ENCODE data around the gene GLUD1.
"Not testable (repeated sequence)": the region's sequence is repeated elsewhere in the genome, so short reads cannot be mapped to it uniquely, and the experiment has no call there.

The GLUD1 gene

GRCh38 chr10:87058171-87058570, 36.5 kb downstream of the GLUD1 start:
- DNase-seq (ENCODE audit: low read depth): no peak
- H3K4me3 ChIP-seq (ENCODE audit: low read depth, low read length): no peak overlapping the region

DNA sequence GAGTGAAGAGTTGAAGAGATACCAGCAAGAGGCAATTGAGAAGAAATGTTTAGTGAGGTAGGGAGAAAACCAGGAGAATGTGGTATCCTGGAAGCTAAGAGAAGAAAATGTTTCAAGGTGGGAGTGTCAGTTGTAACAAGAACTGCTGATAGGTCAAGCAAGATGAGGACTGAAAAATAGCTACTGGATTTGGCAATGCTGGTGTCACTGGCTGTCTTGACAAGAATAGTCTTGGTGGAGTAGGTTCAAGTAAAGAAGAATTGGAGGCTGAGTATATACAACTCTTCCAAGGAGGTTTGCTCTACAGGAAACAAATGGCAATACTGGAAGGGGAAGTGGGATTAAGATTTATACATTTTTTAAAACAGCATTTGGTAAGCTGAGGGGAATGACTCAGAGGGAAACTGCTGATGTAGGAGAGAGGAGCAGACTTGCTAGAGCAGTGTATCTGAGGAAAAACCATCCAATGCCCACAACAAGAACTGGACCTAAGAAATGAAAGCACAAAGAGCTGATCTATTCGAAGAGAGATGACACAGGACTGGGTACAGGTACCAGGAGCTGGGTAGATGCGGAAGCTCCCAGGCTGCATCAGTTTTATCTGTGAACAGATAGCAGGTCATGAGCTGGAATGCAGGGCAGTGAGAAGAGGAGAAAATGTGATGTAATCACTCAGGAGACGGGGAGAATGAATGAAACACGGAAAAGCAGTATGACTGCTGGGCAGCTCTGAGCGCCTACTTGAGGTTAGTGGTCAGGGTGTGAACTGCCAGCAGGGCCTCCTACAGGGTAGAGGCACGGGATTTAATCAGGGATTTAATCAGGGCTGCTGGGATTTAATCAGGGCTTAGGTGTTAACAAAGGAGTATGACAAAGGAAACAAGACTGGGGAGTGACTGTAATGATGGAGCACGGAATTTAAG, 40.0 kb downstream of the GLUD1 start:
- DNase-seq (ENCODE audit: low read depth): peak; percentile 18
- H3K4me3 ChIP-seq (ENCODE audit: low read depth, low read length): no peak overlapping the region

DNA sequence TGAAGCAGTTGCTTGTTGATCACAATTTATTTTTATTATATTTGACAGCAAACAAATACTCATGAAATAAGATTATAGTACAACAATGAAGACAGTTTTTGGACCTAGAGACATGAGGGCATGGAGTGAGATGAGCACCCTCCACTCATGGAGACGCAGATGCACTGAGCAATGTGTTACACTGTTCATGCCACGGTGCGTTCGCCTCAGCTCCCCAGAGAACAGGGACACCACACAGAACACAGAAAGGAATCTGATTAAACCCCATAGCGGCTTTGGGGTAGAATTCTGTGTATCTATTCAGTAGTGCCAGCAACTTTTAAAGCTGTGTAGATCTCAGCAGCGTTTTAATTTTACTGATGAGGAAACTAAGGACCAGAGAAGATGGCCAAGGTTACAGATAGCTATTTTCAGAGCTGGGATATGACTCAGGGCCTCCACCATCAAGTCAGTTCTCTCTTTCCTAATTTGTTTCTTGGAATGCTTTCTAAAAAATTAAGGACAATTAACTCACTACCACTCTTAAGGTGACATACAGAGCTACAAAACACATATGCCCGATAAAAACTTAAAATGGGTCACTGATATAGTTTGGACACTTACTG, 41.0 kb downstream of the GLUD1 start:
- no peak for DNase-seq (ENCODE audit: low read depth)
- no peak overlapping the region for H3K4me3 ChIP-seq (ENCODE audit: low read depth, low read length)

DNA sequence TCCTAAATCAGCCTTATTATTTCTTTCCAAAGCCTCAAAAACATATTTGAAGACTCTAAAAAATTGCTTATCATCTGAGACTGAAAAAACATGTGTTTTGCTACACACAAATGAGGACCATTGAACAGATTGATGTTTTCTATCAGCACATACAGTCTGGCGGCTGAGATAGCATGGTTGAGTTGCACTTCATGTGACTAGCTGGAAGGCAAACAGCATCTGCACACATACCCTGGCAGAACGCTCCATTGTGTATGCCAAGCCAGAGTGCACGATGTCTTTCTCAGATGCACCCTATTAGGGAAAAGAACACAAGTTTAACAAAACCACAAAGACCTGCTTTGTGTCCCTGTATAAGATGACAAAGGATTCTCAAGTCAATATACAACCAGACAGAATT, 41.5 kb downstream of the GLUD1 start:
- H3K4me3 ChIP-seq (ENCODE audit: low read depth, low read length): no peak overlapping the region
- DNase-seq (ENCODE audit: low read depth): no peak

DNA sequence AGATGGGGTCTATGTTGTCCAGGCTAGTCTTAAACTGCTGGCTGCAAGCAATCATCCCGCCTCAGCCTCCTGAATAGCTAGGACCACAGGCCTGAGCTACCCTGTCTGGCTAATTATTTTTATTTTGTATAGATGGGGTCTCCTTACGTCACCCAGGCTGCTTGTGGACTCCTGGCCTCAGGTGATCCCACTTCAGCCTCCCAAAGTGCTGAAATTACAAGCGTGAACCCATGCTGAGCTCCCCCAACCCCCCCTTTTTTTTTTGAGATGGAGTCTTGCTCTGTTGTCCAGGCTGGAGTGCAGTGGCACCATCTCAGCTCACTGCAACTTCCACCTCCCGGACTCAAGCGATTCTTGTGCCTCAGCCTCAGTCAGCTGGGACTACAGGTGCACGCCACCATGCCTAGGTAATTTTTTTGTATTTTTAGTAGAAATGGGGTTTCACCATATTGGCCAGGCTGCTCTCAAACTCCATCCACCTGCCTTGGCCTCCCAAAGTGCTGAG, 49.2 kb downstream of the GLUD1 start:
- no peak for DNase-seq (ENCODE audit: low read depth)
- no peak overlapping the region for H3K4me3 ChIP-seq (ENCODE audit: low read depth, low read length)

DNA sequence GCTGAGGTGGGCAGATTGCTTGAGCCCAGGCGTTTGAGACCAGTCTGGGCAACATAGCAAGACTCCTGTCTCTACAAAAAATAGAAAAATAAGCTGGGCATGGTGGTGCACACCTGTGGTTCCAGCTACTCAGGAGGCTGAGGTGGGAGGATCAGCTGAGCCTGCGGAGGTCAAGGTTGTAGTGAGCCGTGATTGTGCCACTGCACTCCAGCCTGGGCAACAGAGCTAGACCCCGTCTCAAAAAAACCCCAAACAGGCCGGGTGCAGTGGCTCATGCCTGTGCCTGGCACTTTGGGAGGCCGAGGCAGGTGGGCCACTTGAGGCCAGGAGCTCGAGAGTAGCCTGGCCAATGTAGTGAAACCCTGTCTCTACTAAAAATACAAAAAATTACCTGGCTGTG, 51.1 kb downstream of the GLUD1 start:
- not testable (repeated sequence) for DNase-seq (ENCODE audit: low read depth); H3K4me3 ChIP-seq (ENCODE audit: low read depth, low read length)

DNA sequence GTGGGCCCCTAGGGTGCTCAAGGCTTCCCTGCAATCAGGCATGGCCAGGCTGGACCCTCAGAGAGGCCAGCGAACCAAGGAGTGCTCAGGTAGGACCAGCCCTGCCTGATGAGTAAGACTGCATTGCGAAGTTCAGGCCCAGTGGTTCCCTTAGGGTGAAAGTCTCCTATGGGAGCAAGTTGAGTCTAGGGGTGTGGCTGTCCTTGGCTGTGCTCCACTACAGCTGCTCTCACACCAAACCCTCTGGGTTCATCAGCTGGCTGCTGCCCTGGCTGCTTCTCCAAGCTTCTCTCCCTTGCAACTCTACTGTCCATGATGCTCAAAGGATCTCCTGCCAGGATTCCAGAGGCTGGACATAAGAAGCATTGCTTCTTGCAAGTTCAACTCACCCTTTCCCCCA, 55.9 kb downstream of the GLUD1 start:
- no peak for DNase-seq (ENCODE audit: low read depth)

GRCh38 chr10:87038286-87038717, 56.3 kb downstream of the GLUD1 start:
- no peak overlapping the region for H3K4me3 ChIP-seq (ENCODE audit: low read depth, low read length)
- no peak for DNase-seq (ENCODE audit: low read depth)

More for the DNA sequence above, 55.9 kb downstream of the GLUD1 start:
- no peak overlapping the region for H3K4me3 ChIP-seq (ENCODE audit: low read depth, low read length)

DNA sequence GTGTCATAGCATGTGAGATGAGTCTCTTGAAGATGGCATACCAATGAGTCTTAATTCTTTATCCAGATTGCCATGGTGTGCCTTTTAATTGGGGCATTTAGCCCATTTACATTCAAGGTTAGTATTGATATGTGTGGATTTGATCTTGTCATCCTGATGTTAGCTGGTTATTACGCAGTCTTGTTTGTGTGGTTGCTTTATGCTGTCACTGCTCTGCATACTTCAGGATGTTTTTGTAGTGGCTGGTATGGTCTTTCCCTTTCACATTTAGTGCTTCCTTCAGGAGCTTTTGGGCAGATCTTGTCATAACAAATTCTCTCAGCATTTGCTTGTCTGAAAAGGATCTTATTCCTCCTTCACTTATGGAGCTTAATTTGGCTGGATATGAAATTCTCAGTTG, 58.0 kb downstream of the GLUD1 start:
- H3K4me3 ChIP-seq (ENCODE audit: low read depth, low read length): no peak overlapping the region
- DNase-seq (ENCODE audit: low read depth): no peak

DNA sequence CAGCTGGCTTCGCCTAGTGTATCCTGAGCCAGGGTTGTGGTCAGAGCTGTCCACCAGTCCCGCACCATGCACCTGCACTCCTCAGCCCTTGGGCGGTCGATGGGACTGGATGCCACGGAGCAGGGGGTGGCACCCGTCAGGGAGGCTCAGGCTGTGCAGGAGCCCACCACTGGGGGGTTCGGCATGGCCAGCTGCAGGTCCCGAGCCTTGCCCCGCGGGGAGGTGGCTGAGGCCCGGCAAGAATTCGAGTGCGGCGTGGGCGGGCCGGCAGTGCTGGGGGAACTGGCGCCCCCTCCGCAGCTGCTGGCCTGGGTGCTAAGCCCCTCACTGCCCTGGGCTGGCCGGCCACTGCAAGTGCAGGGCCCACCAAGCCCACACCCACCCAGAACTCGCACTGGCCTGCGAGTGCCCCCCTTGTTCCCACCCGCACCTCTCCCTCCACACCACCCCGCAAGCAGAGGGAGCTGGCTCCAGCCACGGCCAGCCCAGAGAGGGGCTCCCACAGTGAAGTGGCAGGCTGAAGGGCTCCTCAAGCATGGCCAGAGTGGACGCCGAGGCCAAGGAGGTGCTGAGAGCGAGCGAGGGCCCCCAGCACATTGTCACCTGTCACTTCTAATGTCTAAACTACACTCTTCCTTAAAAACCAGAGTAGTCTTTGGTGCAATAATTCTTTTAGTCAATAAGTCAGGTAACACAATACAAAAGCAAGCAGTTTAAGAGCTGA, 63.6 kb downstream of the GLUD1 start:
- DNase-seq (ENCODE audit: low read depth): no peak
- H3K4me3 ChIP-seq (ENCODE audit: low read depth, low read length): no peak overlapping the region

DNA sequence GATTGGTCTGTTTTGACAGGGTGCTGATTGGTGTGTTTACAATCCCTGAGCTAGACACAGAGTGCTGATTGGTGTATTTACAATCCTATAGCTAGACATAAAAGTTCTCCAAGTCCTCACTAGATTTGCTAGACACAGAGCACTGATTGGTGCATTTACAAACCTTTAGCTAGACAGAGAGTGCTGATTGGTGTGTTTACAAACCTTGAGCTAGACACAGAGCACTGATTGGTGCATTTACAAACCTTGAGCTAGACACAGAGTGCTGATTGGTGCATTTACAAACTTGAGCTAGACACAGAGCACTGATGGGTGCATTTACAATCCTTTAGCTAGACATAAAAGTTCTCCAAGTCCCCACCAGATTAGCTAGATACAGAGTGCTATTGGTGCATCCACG, 64.2 kb downstream of the GLUD1 start:
- not testable (repeated sequence) for DNase-seq (ENCODE audit: low read depth); H3K4me3 ChIP-seq (ENCODE audit: low read depth, low read length)

- not testable (repeated sequence) for H3K4me3 ChIP-seq (ENCODE audit: low read depth, low read length); DNase-seq (ENCODE audit: low read depth)
Measured at GRCh38 chr10:87026747-87027508, 67.7 kb downstream of the GLUD1 start.

DNA sequence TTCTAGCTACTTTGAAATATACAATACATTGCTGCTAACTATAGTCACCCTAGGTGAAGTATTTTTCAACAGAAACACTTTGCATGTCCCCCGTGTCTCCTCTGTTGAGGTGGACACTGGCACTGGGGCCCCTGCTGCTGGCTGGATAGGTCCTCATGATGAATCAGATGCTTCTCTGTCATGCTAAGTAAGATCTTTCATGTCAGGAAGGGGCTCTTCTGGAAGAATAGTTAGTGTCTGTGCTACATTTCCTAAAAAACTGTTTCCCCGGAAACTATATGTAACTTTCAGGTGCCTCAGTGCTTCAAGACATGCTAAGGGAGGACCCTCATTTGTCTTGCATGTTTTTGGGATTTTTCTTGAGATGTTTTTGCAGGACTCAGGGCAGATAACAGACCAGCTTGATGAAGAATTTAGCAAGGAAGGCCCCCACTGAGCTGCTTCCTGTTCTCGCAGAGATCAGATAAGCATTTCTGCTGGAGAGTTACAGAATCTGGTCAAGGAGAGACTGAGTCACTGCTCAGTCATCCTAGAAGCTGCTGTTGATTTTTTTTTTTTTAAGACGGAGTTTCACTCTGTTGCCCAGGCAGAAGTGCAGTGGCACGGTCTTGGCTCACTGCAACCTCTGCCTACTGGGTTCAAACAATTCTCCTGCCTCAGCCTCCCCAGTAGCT, 69.2 kb downstream of the GLUD1 start:
- peak; percentile 39 for DNase-seq (ENCODE audit: low read depth)
- H3K4me3 ChIP-seq (ENCODE audit: low read depth, low read length): not testable (repeated sequence)

- not testable (repeated sequence) for DNase-seq (ENCODE audit: low read depth)
Measured at GRCh38 chr10:87020056-87020455, 74.6 kb downstream of the GLUD1 start, which contains the start of gene FAM25A. TSS of gene FAM25A (plus strand) at chr10:87020294. CDS start at chr10:87020325, 31 bp downstream.

GRCh38 chr10:87019504-87019903, 75.1 kb downstream of the GLUD1 start:
- H3K4me3 ChIP-seq (ENCODE audit: low read depth, low read length); DNase-seq (ENCODE audit: low read depth): not testable (repeated sequence)

More at GRCh38 chr10:87020056-87020455, 74.6 kb downstream of the GLUD1 start, which contains the start of gene FAM25A:
- H3K4me3 ChIP-seq (ENCODE audit: low read depth, low read length): not testable (repeated sequence)

DNA sequence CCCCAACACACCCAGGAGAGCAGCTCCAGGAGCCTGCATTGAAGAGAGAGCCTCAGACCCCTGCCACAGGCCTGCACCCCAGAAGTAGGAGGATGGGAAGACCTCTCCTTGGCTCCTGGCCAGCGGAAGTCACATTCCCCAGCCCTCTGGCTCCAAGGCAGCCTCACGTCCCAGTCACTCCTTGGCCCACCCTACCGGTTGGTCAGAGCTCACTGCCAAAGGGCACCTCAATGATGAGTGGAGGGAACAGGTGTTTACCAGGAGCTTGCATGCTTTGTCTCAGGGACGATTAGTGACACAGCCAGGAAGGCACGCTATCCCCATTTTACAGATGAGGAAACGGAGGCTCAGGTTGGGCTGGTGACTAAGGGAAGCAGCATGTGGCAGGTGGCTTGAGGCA, 75.6 kb downstream of the GLUD1 start:
- not testable (repeated sequence) for H3K4me3 ChIP-seq (ENCODE audit: low read depth, low read length); DNase-seq (ENCODE audit: low read depth)

DNA sequence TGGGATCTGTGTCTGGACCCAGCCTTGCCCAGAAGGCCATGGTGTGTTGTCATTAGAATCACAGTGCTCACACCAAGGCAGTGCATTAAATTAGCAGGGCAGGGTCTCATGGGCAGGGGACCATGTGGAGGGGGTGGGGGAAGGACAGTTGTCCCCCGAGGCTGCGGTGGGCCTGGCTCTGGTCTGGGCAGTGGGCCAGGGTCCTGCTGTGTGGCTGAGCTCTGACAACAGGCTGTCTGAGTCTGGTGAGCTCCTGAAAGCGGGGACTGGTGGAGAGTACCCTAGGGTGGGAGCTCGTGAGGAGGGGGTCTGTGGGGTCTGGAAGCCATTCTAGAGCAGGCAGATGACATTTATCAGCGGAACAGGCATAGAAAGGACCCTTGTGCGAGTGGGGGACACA, 76.5 kb downstream of the GLUD1 start:
- DNase-seq (ENCODE audit: low read depth); H3K4me3 ChIP-seq (ENCODE audit: low read depth, low read length): not testable (repeated sequence)

GRCh38 chr10:87014986-87015716, 79.5 kb downstream of the GLUD1 start:
- H3K4me3 ChIP-seq (ENCODE audit: low read depth, low read length); DNase-seq (ENCODE audit: low read depth): not testable (repeated sequence)

Measured in skeletal muscle cell (primary cell).